GM21576 (cell line): ENCODE results near the gene AADACL4.

Experiments
- ATAC-seq: cut with Tn5 transposase; IDR thresholded peaks from one replicate; pipeline ENCODE4 v1.9.1; 2021; ENCODE audit warnings: mild to moderate bottlenecking, moderate library complexity; ENCODE audit not compliant: unreplicated experiment

The AADACL4 gene

GRCh38 chr1:12610941-12611340, 32.9 kb upstream of the AADACL4 start:
- ATAC-seq, result no peak

GRCh38 chr1:12613180-12613579, 30.7 kb upstream of the AADACL4 start:
- no peak for ATAC-seq

- ATAC-seq, result no peak
Measured at GRCh38 chr1:12614402-12615158, 29.3 kb upstream of the AADACL4 start.

GRCh38 chr1:12615159-12615864, 28.6 kb upstream of the AADACL4 start:
- no peak for ATAC-seq

GRCh38 chr1:12615865-12616708, 27.8 kb upstream of the AADACL4 start:
- ATAC-seq, result no peak

GRCh38 chr1:12616709-12617373, 27.0 kb upstream of the AADACL4 start:
- no peak for ATAC-seq

- ATAC-seq, result no peak
Measured at GRCh38 chr1:12617511-12617900, 26.4 kb upstream of the AADACL4 start.

- no peak for ATAC-seq
Measured at GRCh38 chr1:12617901-12618660, 25.8 kb upstream of the AADACL4 start, which contains the start of gene DHRS3. DHRS3 (minus strand) TSS chr1:12618210; CDS start chr1:12617348, 862 bp downstream.

- no peak for ATAC-seq
Measured at GRCh38 chr1:12618661-12618964, 25.3 kb upstream of the AADACL4 start.

GRCh38 chr1:12618965-12619791, 24.7 kb upstream of the AADACL4 start:
- ATAC-seq, result no peak

- ATAC-seq, result no peak
Measured at GRCh38 chr1:12619792-12620487, 23.9 kb upstream of the AADACL4 start.

- ATAC-seq, result no peak
Measured at GRCh38 chr1:12620488-12620865, 23.4 kb upstream of the AADACL4 start.

- ATAC-seq, result no peak
Measured at GRCh38 chr1:12620931-12621330, 23.0 kb upstream of the AADACL4 start.

GRCh38 chr1:12621346-12622335, 22.2 kb upstream of the AADACL4 start:
- no peak for ATAC-seq

GRCh38 chr1:12622506-12622905, 21.4 kb upstream of the AADACL4 start:
- ATAC-seq, result no peak

- ATAC-seq, result no peak
Measured at GRCh38 chr1:12625276-12625675, 18.6 kb upstream of the AADACL4 start.

- no peak for ATAC-seq
Measured at GRCh38 chr1:12626888-12627287, 17.0 kb upstream of the AADACL4 start.

- no peak for ATAC-seq
Measured at GRCh38 chr1:12627296-12627695, 16.6 kb upstream of the AADACL4 start.
